ENCODE results near the gene OPHN1.

DNA sequence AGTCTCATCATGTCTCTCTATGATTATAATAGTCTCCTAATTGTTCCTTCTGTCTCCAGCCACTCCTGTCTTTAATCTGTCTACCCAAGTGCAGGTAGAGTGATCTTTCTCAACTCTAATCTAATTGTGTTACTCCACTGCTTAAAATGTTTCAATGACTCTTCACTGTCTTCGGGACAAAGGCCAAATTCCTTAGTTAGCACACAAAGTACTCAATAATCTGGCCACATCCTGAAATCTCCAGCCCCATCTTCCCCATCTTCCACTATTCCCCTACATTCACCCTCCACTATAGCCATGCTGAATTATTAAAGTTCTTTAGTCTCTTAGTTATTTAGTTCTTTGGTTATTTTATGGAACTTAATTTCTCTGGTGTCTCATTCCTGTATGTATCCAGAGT lies 353.3 kb downstream of the OPHN1 start:
- TF ChIP-seq SP1 (CRISPR knock-in tag; conservative IDR thresholded peaks at IDR 0.05) = no peak
- no peak for TF ChIP-seq ZNF317 (CRISPR knock-in tag; IDR thresholded peaks at IDR 0.05; ENCODE audit: borderline replicate concordance, low read depth)
- TF ChIP-seq GABPB1 (CRISPR knock-in tag; IDR thresholded peaks at IDR 0.05) = no peak
- TF ChIP-seq, protein P1, sequence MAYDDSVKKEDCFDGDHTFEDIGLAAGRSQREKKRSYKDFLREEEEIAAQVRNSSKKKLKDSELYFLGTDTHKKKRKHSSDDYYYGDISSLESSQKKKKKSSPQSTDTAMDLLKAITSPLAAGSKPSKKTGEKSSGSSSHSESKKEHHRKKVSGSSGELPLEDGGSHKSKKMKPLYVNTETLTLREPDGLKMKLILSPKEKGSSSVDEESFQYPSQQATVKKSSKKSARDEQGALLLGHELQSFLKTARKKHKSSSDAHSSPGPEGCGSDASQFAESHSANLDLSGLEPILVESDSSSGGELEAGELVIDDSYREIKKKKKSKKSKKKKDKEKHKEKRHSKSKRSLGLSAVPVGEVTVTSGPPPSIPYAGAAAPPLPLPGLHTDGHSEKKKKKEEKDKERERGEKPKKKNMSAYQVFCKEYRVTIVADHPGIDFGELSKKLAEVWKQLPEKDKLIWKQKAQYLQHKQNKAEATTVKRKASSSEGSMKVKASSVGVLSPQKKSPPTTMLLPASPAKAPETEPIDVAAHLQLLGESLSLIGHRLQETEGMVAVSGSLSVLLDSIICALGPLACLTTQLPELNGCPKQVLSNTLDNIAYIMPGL (CRISPR knock-in tag; IDR thresholded peaks at IDR 0.05) = no peak
- TF ChIP-seq CBFB (CRISPR knock-in tag; IDR thresholded peaks at IDR 0.05; ENCODE audit: low read depth) = no peak
- TF ChIP-seq, protein P2, sequence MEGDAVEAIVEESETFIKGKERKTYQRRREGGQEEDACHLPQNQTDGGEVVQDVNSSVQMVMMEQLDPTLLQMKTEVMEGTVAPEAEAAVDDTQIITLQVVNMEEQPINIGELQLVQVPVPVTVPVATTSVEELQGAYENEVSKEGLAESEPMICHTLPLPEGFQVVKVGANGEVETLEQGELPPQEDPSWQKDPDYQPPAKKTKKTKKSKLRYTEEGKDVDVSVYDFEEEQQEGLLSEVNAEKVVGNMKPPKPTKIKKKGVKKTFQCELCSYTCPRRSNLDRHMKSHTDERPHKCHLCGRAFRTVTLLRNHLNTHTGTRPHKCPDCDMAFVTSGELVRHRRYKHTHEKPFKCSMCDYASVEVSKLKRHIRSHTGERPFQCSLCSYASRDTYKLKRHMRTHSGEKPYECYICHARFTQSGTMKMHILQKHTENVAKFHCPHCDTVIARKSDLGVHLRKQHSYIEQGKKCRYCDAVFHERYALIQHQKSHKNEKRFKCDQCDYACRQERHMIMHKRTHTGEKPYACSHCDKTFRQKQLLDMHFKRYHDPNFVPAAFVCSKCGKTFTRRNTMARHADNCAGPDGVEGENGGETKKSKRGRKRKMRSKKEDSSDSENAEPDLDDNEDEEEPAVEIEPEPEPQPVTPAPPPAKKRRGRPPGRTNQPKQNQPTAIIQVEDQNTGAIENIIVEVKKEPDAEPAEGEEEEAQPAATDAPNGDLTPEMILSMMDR (IDR thresholded peaks at IDR 0.05) = no peak
- TF ChIP-seq, protein P3, sequence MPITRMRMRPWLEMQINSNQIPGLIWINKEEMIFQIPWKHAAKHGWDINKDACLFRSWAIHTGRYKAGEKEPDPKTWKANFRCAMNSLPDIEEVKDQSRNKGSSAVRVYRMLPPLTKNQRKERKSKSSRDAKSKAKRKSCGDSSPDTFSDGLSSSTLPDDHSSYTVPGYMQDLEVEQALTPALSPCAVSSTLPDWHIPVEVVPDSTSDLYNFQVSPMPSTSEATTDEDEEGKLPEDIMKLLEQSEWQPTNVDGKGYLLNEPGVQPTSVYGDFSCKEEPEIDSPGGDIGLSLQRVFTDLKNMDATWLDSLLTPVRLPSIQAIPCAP (CRISPR knock-in tag; IDR thresholded peaks at IDR 0.05) = no peak
- TF ChIP-seq, protein P4, sequence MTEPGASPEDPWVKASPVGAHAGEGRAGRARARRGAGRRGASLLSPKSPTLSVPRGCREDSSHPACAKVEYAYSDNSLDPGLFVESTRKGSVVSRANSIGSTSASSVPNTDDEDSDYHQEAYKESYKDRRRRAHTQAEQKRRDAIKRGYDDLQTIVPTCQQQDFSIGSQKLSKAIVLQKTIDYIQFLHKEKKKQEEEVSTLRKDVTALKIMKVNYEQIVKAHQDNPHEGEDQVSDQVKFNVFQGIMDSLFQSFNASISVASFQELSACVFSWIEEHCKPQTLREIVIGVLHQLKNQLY (CRISPR knock-in tag; IDR thresholded peaks at IDR 0.05) = no peak
- TF ChIP-seq, protein P5, sequence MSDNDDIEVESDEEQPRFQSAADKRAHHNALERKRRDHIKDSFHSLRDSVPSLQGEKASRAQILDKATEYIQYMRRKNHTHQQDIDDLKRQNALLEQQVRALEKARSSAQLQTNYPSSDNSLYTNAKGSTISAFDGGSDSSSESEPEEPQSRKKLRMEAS (CRISPR knock-in tag; IDR thresholded peaks at IDR 0.05) = no peak
- TF ChIP-seq, protein P6, sequence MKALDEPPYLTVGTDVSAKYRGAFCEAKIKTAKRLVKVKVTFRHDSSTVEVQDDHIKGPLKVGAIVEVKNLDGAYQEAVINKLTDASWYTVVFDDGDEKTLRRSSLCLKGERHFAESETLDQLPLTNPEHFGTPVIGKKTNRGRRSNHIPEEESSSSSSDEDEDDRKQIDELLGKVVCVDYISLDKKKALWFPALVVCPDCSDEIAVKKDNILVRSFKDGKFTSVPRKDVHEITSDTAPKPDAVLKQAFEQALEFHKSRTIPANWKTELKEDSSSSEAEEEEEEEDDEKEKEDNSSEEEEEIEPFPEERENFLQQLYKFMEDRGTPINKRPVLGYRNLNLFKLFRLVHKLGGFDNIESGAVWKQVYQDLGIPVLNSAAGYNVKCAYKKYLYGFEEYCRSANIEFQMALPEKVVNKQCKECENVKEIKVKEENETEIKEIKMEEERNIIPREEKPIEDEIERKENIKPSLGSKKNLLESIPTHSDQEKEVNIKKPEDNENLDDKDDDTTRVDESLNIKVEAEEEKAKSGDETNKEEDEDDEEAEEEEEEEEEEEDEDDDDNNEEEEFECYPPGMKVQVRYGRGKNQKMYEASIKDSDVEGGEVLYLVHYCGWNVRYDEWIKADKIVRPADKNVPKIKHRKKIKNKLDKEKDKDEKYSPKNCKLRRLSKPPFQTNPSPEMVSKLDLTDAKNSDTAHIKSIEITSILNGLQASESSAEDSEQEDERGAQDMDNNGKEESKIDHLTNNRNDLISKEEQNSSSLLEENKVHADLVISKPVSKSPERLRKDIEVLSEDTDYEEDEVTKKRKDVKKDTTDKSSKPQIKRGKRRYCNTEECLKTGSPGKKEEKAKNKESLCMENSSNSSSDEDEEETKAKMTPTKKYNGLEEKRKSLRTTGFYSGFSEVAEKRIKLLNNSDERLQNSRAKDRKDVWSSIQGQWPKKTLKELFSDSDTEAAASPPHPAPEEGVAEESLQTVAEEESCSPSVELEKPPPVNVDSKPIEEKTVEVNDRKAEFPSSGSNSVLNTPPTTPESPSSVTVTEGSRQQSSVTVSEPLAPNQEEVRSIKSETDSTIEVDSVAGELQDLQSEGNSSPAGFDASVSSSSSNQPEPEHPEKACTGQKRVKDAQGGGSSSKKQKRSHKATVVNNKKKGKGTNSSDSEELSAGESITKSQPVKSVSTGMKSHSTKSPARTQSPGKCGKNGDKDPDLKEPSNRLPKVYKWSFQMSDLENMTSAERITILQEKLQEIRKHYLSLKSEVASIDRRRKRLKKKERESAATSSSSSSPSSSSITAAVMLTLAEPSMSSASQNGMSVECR (CRISPR knock-in tag; IDR thresholded peaks at IDR 0.05; ENCODE audit: borderline replicate concordance) = no peak
- no peak for TF ChIP-seq FOXK1 (CRISPR knock-in tag; IDR thresholded peaks at IDR 0.05)
